ENCODE data around the gene CXADR. TPM values are rescaled to one million over a fixed set of nuclear protein-coding genes. Genes with fewer than 3 reads are reported as not detected.
"Not testable (repeated sequence)": the region's sequence is repeated elsewhere in the genome, so short reads cannot be mapped to it uniquely, and the experiment has no call there.

CXADR gene
- total RNA-seq, result under 1 TPM; 0.56 to 0.92 TPM

DNA sequence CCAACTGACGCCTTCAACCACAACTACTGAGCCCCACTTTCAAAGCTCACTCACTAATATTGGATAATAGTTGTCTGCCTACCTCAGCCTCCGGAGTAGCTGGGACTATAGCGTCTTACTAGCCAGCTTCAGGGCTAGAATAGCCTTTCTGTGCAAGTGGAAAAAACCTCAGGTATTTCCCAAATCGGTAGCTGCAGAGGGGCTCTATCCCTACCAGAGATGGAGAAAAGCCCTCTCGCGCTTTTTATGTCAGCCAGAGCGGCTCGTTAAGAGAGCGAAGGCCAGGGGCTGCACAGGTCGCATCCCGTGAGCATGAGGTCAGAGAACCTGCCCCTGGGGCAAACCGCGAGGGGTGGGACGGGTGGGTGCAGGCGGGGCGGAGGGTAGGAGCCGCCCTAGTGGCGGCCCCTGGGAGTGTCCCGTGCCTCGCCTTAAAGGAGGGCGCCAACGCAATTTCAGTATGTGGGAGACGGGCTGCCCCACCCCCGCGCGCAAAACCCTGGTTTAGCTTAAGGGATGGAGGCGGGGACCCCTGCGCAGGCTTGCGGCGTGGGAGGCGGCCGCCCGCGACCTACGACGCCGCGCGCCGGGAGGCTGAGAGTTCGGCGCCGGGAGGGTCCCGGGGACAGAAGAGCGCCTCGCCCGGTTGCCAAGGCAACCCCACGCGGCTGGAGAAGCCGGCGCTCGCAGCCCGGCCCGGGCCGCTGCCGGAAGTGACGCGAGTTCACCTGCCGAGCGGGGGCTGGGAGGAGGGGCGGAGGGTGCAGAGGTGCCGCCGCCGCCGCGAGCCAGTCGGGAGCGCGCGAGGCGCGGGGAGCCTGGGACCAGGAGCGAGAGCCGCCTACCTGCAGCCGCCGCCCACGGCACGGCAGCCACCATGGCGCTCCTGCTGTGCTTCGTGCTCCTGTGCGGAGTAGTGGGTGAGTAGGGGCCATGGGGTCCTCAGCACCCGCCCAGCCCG is at the start of gene CXADR:
Gene CXADR, plus strand, starts transcription at position 791 of the 961 bp plus-strand sequence. Its CDS starts 87 bp downstream, at position 878.
- Mint-ChIP-seq H3K4me3 (peak within 1 kb of the TSS; percentile 84), H3K27ac (no peak within 1 kb of the TSS), H3K9me3 (no peaks in the 10 kb centered on the region), H3K27me3 (peaks cover 36% of the 10 kb centered on the region), H3K36me3 (no peaks in the 10 kb centered on the region), H3K4me1 (peaks cover 16% of the 10 kb centered on the region)
- peak; percentile 86 for DNase-seq

DNA sequence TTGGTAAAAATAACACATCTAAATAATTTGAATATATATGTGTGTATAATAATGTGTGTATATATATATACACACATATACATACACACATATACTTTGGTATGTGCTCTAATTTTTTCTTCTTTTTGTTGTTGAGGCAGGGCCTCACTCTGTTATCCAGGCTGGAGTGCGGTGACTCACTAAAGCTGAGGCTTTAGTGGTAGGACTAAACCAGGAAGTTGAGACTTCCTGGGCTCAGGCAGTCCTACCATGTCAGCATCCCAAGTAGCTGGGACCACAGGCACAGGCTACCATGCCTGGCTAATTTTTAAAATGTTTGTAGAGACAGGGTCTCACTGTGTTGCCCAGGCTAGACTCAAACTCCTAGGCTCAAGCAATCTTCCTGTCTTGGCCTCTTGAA is 46.7 kb upstream of the CXADR start:
- Mint-ChIP-seq H3K4me3 (no peak overlapping the region), H3K4me1 (no peaks in the 10 kb centered on the region), H3K27ac (no peak overlapping the region), H3K27me3 (peaks cover 4% of the 10 kb centered on the region), H3K36me3 (no peaks in the 10 kb centered on the region), H3K9me3 (no peaks in the 10 kb centered on the region)
- DNase-seq, result no peak

DNA sequence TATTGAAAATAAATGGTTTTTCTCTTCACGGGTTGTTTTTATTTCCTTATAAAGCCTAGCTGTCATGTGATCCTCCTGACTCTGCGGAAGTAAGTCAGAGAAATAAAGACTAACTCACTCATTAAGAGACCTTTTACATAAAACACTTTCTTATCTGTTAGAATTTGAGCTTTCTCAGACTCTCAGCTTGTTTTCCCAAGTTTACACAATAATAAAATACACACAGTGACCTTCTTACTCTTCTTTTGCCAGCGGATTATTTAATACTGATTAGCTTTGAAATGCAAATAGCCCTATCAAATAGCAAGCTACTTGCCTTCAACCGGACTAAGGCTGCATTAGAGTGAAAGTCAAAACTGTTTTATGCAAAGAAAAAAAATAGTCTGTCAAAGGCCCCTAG is 45.5 kb upstream of the CXADR start:
- Mint-ChIP-seq H3K4me1 (no peaks in the 10 kb centered on the region), H3K9me3 (no peaks in the 10 kb centered on the region), H3K36me3 (no peaks in the 10 kb centered on the region), H3K27me3 (peaks cover 3% of the 10 kb centered on the region), H3K27ac (no peak overlapping the region), H3K4me3 (no peak overlapping the region)
- DNase-seq, result no peak

DNA sequence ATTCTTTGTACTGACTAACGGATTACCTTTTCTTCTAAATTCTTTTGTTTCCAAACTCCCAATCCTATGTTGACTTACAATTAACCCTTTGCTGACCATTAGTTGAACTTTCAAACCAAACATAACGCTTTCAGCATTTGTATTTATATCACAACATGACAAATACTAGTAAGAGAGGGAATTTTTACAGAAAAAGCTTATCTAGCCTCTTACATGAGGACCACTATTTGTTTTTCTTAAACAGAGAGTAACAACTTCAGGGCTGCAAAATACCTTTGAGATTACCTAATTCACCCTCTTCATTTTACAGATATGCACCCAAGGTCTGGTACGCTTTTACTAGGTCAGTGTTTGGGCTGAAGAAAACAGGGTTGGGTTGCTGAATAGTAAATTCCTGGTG is 45.0 kb upstream of the CXADR start:
- Mint-ChIP-seq H3K4me3 (no peak overlapping the region), H3K9me3 (no peaks in the 10 kb centered on the region), H3K4me1 (no peaks in the 10 kb centered on the region), H3K36me3 (no peaks in the 10 kb centered on the region), H3K27ac (no peak overlapping the region), H3K27me3 (peaks cover 3% of the 10 kb centered on the region)
- DNase-seq, result no peak

DNA sequence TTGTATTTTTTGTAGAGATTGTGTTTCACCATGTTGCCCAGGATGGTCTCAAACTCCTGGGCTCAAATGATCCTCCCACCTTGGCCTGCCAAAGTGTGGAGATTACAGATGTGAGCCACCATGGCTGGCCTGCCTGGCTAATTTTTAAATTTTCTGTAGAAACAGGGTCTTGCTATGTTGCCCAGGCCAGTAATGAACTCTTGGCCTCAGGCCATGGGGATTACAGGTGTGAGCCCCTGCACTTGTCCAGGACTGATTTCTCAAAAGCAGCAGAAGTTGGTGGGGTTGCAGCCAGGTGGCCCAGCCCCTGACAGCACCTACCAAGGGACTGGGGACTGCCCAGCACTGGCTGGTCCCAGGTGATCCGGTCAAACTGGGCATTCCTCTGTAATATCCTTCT is 44.1 kb upstream of the CXADR start:
- H3K27ac Mint-ChIP-seq, result no peak overlapping the region
- peaks cover 3% of the 10 kb centered on the region for H3K27me3 Mint-ChIP-seq
- no peak for DNase-seq
- H3K4me1 Mint-ChIP-seq, result no peaks in the 10 kb centered on the region
- H3K36me3 Mint-ChIP-seq, result no peaks in the 10 kb centered on the region
- no peak overlapping the region for H3K4me3 Mint-ChIP-seq
- no peaks in the 10 kb centered on the region for H3K9me3 Mint-ChIP-seq

DNA sequence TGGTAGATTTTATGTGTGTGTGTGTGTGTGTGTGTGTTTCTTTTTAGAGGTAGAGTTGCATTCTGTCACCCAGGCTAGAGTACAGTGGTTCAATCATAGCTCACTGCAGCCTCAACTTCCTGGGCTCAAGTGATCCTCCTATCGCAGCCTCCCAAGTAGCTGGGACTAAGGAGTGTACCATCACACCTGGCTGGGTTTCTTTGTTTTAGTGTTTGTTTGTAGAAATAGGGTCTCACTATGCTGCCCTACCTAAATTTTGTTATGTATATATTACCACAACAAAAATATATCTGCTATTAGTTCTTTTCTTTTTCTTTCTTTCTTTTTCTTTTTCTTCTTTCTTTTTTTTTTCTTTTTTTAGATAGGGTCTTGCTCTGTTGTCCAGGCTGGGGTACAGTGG is 43.1 kb upstream of the CXADR start:
- H3K36me3 Mint-ChIP-seq, result no peaks in the 10 kb centered on the region
- H3K4me3 Mint-ChIP-seq, result no peak overlapping the region
- DNase-seq, result no peak
- H3K4me1 Mint-ChIP-seq, result no peaks in the 10 kb centered on the region
- H3K27me3 Mint-ChIP-seq, result no peaks in the 10 kb centered on the region
- peaks cover 2% of the 10 kb centered on the region for H3K9me3 Mint-ChIP-seq
- H3K27ac Mint-ChIP-seq, result no peak overlapping the region

DNA sequence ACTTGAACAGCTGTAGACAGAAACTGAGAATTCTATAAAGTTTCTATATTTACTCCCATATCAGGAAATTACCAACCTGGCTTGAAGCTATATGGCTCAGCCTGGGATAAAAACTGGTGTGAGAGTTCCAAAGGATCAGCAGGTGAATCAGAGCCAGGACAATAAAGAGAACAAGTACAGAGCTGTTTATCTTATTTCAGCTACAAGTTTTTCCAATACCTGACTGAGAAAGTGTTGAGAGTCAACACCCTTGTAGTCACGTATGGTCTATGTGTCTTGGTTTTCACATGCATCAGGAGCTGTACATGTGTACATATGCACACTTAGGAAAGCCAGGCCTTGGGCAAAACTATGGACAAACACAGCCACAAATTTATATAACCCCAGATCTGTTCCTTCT is 40.7 kb upstream of the CXADR start:
- peaks cover 2% of the 10 kb centered on the region for H3K9me3 Mint-ChIP-seq
- DNase-seq, result no peak
- H3K36me3 Mint-ChIP-seq, result no peaks in the 10 kb centered on the region
- no peak overlapping the region for H3K4me3 Mint-ChIP-seq
- H3K27ac Mint-ChIP-seq, result no peak overlapping the region
- H3K27me3 Mint-ChIP-seq, result no peaks in the 10 kb centered on the region
- H3K4me1 Mint-ChIP-seq, result no peaks in the 10 kb centered on the region

DNA sequence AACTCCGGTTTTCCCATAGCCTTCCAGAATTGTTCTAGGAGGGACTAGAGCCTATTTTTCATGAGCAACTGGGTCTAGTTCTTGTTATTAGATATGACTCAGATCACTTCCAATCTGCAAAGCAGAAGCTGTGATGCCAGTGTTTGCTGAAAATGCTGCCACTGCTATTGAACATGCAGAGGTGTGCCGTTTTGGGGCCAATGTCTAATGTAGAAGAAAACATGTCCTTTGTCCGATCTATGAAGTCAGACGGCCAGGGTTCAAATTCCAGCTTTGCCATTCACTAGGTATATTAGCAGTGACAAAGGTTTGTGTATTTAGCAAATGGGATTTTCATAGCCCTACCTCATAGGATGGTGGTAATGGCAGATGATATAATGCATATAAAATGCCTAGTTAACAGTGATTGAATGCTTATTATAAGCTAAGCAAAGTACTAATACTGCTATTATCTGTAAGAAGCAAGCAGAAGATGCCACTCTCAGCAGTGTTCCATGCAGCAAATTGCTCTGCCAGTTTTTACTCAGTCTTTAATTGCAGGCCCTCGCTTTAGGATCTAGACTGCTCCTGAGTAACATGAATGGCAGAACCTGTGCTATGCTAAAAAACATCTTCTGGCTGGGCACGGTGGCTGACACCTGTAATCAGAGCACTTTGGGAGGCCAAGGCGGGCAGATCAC is 40.1 kb upstream of the CXADR start:
- H3K9me3 Mint-ChIP-seq, result peaks cover 2% of the 10 kb centered on the region
- no peaks in the 10 kb centered on the region for H3K4me1 Mint-ChIP-seq
- no peak for DNase-seq
- no peaks in the 10 kb centered on the region for H3K27me3 Mint-ChIP-seq
- no peak overlapping the region for H3K27ac Mint-ChIP-seq
- H3K4me3 Mint-ChIP-seq, result no peak overlapping the region
- no peaks in the 10 kb centered on the region for H3K36me3 Mint-ChIP-seq

DNA sequence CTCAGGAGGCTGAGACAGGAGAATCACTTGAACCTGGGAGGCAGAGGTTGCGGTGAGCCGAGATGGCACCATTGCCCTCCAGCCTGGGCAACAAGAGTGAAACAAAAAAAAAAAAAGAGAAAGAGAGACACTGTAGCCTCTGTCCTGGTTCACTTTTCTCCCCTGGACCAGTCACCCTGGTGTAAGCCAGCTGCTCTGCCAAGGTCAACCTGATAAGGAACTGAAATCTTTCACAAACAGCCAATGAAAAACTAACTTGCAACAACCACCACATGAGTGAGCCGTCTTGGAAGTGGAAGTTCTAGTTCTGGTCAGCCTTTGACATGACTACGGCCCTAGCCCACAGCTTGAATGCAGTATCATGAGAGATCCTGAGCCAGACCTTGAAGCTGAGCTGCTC is 36.8 kb upstream of the CXADR start:
- Mint-ChIP-seq H3K27ac (no peak overlapping the region), H3K27me3 (no peaks in the 10 kb centered on the region), H3K4me3 (no peak overlapping the region), H3K36me3 (no peaks in the 10 kb centered on the region), H3K4me1 (no peaks in the 10 kb centered on the region), H3K9me3 (peaks cover 2% of the 10 kb centered on the region)
- DNase-seq, result no peak

DNA sequence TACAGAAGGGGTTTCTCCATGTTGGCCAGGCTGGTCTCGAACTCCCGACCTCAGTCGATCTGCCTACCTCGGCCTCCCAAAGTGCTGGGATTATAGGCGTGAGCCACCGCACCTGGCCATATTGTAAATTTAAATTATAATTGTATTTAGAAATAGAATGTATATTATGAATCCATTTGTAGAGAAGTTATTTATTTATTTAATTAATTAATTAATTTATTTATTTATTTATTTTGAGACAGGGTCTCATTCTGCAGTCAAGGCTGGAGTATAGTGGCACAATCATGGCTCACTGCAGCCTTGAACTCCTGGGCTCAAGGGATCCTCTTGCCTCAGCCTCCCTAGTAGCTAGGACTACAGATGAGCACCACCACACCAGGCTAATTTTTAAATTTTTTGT is 34.7 kb upstream of the CXADR start:
- not testable (repeated sequence) for H3K4me3 Mint-ChIP-seq, H3K36me3 Mint-ChIP-seq, H3K9me3 Mint-ChIP-seq, H3K27me3 Mint-ChIP-seq, H3K4me1 Mint-ChIP-seq, H3K27ac Mint-ChIP-seq, DNase-seq

DNA sequence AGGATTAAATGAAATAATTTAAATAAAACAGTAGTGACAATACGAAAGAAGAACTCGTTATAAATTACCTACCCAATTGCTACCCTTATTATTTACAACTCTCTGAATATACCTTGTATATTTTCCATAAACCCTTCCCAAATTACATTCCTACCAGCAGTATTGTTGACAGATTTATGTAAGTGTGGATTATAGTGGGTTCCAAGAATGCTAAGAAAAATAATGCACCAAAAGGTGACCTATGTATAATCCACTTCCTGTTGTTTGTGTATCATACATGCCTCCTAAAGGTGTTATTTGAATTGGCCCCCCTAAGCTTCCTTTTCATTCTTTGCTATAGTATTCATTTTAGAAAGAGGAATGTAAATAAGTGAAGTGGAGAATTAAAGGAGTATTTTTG is 33.2 kb upstream of the CXADR start:
- Mint-ChIP-seq H3K27ac (no peak overlapping the region), H3K9me3 (no peaks in the 10 kb centered on the region), H3K27me3 (no peaks in the 10 kb centered on the region), H3K4me1 (no peaks in the 10 kb centered on the region), H3K36me3 (no peaks in the 10 kb centered on the region), H3K4me3 (no peak overlapping the region)
- DNase-seq, result no peak

DNA sequence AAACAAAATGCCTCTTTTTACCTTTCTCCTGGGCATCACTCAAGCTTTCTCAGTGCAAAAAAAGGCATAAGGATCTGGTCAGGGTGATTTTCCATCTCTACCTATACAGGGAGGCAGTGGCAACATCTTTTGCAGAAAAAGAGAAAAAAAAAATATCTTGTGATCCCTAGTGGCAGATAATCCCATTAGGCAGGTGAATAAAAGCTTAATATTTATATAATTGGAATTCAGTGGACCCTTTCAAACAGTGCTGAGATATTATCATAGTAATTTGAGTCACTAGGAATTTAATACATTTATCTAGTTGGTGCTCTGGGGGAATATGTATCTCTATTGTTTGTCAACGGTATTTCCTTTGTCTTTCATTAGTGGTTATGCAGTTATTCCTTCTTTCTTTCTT is 29.9 kb upstream of the CXADR start:
- Mint-ChIP-seq H3K4me1 (no peaks in the 10 kb centered on the region), H3K4me3 (no peak overlapping the region), H3K9me3 (no peaks in the 10 kb centered on the region), H3K27ac (no peak overlapping the region), H3K36me3 (no peaks in the 10 kb centered on the region), H3K27me3 (no peaks in the 10 kb centered on the region)
- DNase-seq, result no peak

DNA sequence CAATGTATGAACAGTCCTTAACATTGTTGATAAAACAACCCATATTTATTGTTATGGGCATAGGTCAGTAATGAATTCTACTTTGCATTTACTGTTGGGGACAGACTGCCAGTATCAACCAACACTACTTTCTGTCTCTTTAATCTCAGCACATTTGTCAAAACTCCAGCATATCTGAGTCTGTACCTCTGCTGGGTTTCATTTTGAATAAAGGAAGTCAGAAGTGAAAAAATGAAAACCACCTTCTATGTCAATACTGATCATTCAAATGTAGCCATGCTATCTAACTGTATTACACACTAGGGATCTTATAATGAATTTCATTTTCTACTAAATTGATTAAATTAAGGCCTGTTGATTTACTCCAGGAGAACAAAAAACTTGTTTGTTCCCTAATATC is 24.2 kb upstream of the CXADR start:
- Mint-ChIP-seq H3K9me3 (no peaks in the 10 kb centered on the region), H3K27me3 (peaks cover 6% of the 10 kb centered on the region), H3K4me1 (peaks cover 9% of the 10 kb centered on the region), H3K36me3 (no peaks in the 10 kb centered on the region), H3K4me3 (no peak overlapping the region), H3K27ac (no peak overlapping the region)
- DNase-seq, result no peak

DNA sequence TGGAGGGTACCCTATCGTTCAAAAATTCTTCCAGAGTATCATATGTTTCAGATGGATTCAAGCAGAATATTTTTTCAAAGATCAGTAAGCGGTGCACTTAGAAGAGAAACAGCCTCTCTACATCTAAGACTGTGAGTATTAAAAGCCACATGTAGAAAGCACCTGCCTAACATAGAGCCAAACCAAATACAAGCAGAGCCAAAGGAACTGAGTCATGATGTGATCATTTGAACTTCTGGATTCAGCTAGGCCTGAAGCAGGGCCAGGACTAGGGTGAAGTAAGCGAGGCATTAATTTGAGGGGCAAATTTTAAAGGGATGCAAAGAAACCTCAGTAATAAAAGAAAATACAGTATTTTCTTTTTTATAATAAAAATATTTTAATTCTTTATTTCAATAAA is 23.3 kb upstream of the CXADR start:
- H3K9me3 Mint-ChIP-seq, H3K27ac Mint-ChIP-seq: not testable (repeated sequence)

DNA sequence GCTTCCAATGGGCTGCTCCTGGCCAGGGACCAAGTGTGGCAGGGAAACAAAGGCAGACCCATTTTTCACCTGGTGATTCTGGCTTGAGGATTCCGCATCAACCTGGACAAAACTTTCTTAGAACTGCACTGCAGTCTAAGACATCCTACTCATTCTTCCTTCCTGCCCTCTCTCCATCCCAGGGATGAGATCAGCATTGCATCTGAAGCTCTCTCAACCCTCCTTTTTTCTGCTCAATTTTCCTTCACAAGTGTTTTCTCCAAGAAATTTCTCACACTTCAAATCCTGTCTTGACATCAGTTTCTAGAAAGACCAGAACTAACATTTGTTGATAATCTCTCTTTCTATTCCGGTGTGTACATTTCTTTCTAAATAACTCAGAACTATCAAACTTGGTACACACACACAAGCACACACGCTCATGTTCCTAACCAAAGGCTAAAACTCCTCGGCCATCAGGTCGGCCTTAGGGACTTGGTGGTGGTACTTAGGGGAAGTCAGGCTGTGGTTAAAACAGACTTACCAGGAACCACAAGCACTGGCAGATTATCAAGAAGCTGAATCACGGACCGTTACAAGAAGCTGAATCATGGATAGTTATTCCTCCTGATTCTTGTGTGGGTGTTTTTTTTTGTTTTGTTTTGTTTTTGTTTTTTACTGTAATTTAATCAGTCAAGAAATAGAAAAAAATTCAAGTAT is 21.0 kb upstream of the CXADR start:
- no peak overlapping the region for H3K27ac Mint-ChIP-seq

More for the DNA sequence above, 23.3 kb upstream of the CXADR start:
- not testable (repeated sequence) for H3K36me3 Mint-ChIP-seq, DNase-seq, H3K4me3 Mint-ChIP-seq, H3K4me1 Mint-ChIP-seq
- peaks cover 15% of the 10 kb centered on the region for H3K27me3 Mint-ChIP-seq

More for the DNA sequence above, 21.0 kb upstream of the CXADR start:
- Mint-ChIP-seq H3K27me3 (peaks cover 19% of the 10 kb centered on the region), H3K9me3 (no peaks in the 10 kb centered on the region), H3K36me3 (no peaks in the 10 kb centered on the region), H3K4me3 (no peak overlapping the region), H3K4me1 (peaks cover 9% of the 10 kb centered on the region)
- no peak for DNase-seq

Data from activated naive CD8-positive, alpha-beta T cell treated with anti-CD3 and anti-CD28 coated beads for 36 hours (primary cell).